Measurements from ENCODE around the gene NLRP8. TPM values are rescaled to one million over a fixed set of nuclear protein-coding genes. Genes with fewer than 3 reads are reported as not detected.

NLRP8 gene
- total and polyA plus RNA-seq, 10 donors, result not detected

- DNase-seq, result no peak
- intact Hi-C loops (cut with DNase I; ENCODE audit: low total_unique reads), result no loop called here
- peaks cover 0 to 37% (median 2%) of the 10 kb centered on the region in 8 donors for H3K9me3 ChIP-seq
- TF ChIP-seq POLR2AphosphoS5 (IDR thresholded peaks at IDR 0.05), result no peak
- no peak for TF ChIP-seq POLR2A (IDR thresholded peaks at IDR 0.05)
- TF ChIP-seq CTCF (IDR thresholded peaks at IDR 0.05 in 8 of 11, conservative IDR thresholded peaks at IDR 0.05 in 3 of 11), result no peak
- no peaks in the 10 kb centered on the region for H3K36me3 ChIP-seq
- WGBS, 5 donors, result 79 to 91% (median 83%) methylated on average over 7 of the region's 7 CpGs
- H3K27ac ChIP-seq, result no peak overlapping the region
- no peak overlapping the region for H3K4me3 ChIP-seq
- H3K4me1 ChIP-seq, result no peaks in the 10 kb centered on the region
- H3K27me3 ChIP-seq (replicated peaks in 1 of 7), result peaks cover 0 to 10% (median 0%) of the 10 kb centered on the region in 7 donors
Observed at GRCh38 chr19:55907286-55907685, 40.3 kb upstream of the NLRP8 start.

- Histone ChIP-seq H3K4me1 (no peaks in the 10 kb centered on the region), H3K27ac (no peak overlapping the region), H3K9me3 (peaks cover 0 to 37% (median 2%) of the 10 kb centered on the region in 8 donors), H3K4me3 (no peak overlapping the region), H3K36me3 (no peaks in the 10 kb centered on the region), H3K27me3 (replicated peaks in 1 of 7) (peaks cover 0 to 10% (median 0%) of the 10 kb centered on the region in 7 donors)
- TF ChIP-seq CTCF (IDR thresholded peaks at IDR 0.05 in 8 of 11, conservative IDR thresholded peaks at IDR 0.05 in 3 of 11) (no peak), POLR2AphosphoS5 (IDR thresholded peaks at IDR 0.05) (no peak), POLR2A (IDR thresholded peaks at IDR 0.05) (no peak)
- 82 to 90% (median 84%) methylated on average over 3 of the region's 3 CpGs for WGBS, 5 donors
- DNase-seq, result no peak
- intact Hi-C loops (cut with DNase I; ENCODE audit: low total_unique reads), result no loop called here
Observed at GRCh38 chr19:55907746-55908145, 39.9 kb upstream of the NLRP8 start.

GRCh38 chr19:55909801-55910200 is 37.8 kb upstream of the NLRP8 start:
- Histone ChIP-seq H3K36me3 (no peaks in the 10 kb centered on the region), H3K9me3 (peaks cover 0 to 48% (median 5%) of the 10 kb centered on the region in 8 donors), H3K27me3 (replicated peaks in 1 of 7) (peaks cover 0 to 18% (median 0%) of the 10 kb centered on the region in 7 donors), H3K27ac (no peak overlapping the region), H3K4me1 (no peaks in the 10 kb centered on the region), H3K4me3 (no peak overlapping the region)
- intact Hi-C loops (cut with DNase I; ENCODE audit: low total_unique reads), result no loop called here
- no peak for DNase-seq
- TF ChIP-seq POLR2A (IDR thresholded peaks at IDR 0.05), result no peak
- TF ChIP-seq CTCF (IDR thresholded peaks at IDR 0.05 in 8 of 11, conservative IDR thresholded peaks at IDR 0.05 in 3 of 11), result no peak
- TF ChIP-seq POLR2AphosphoS5 (IDR thresholded peaks at IDR 0.05), result no peak
- 37 to 57% (median 46%) methylated on average over 2 of the region's 2 CpGs for WGBS, 5 donors

- Histone ChIP-seq H3K9me3 (peaks cover 0 to 72% (median 35%) of the 10 kb centered on the region in 8 donors), H3K27me3 (replicated peaks in 1 of 7) (peaks cover 0 to 27% (median 0%) of the 10 kb centered on the region in 7 donors), H3K36me3 (no peaks in the 10 kb centered on the region), H3K4me3 (no peak overlapping the region), H3K27ac (no peak overlapping the region), H3K4me1 (no peaks in the 10 kb centered on the region)
- intact Hi-C loops (cut with DNase I; ENCODE audit: low total_unique reads), result no loop called here
- DNase-seq, result no peak
- 80 to 89% (median 85%) methylated on average over 7 of the region's 7 CpGs for WGBS, 5 donors
- no peak for TF ChIP-seq POLR2A (IDR thresholded peaks at IDR 0.05)
- no peak for TF ChIP-seq POLR2AphosphoS5 (IDR thresholded peaks at IDR 0.05)
- no peak for TF ChIP-seq CTCF (IDR thresholded peaks at IDR 0.05 in 8 of 11, conservative IDR thresholded peaks at IDR 0.05 in 3 of 11)
Observed at GRCh38 chr19:55912916-55913315, 34.7 kb upstream of the NLRP8 start.

Data from spleen (tissue), 11 donors.